Measurements from ENCODE around the gene UBA5.

- TF ChIP-seq CTCF (IDR thresholded peaks at IDR 0.05 in 4 of 5, conservative IDR thresholded peaks at IDR 0.05 in 1 of 5) (no peak), POLR2A (IDR thresholded peaks at IDR 0.05) (no peak)
Measured at GRCh38 chr3:132690040-132690439, 29.9 kb downstream of the UBA5 start.

Measured in gastrocnemius medialis (tissue), 4 donors.